ENCODE measurements around the gene SGSM1. TPM values are rescaled to one million over a fixed set of nuclear protein-coding genes. Genes with fewer than 3 reads are reported as not detected.

The SGSM1 gene
- polyA plus RNA-seq, 3 donors: not detected

DNA sequence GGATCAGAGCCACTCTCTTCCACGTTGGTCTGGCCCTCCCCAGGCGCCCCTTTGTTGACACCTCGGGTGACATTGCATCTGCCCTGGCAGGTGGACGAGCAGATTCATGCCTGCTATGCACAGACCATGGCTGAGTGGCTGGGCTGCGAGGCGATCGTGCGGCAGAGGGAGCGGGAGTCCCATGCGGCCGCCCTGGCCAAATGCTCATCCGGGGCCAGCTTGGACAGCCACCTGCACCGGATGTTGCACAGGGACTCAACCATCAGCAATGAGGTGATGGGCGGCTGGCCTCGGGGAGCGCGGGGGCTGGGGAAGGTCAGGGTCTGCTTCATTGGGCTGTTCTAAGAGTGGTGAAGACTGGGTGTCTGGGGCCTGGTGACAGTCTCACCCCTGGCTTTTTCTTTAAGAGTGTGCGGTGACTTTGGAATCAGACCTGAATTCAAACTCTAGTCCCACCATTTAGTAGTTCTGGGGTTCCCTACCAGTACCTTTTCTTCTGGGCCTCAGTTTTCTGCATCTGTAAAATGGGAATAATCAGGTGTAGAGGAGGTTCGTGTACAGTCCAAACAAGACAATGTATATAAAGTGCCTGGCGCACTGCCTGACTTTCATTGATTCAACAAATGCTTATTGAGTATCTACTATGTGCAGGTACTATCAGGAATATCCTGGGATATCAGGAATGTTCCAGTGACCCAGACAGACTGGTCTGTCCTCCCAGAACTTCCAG, 87.5 kb downstream of the SGSM1 start:
- no peak overlapping the region for H3K27ac Mint-ChIP-seq
- Histone ChIP-seq H3K4me1 (ENCODE audit: control insufficient read depth in 1 of 2, insufficient read depth in 2 of 2, low read length in 2 of 2) (peaks cover 4% of the 10 kb centered on the region in 2 donors), H4K20me1 (ENCODE audit: insufficient read depth, low read length) (no peaks in the 10 kb centered on the region), H3K9ac (ENCODE audit: insufficient read depth, low read length, poor library complexity, severe bottlenecking) (no peak overlapping the region), H3K9me3 (replicated peaks in 1 of 2; ENCODE audit: control insufficient read depth in 1 of 2, insufficient read depth in 1 of 2, low read length in 2 of 2) (no peaks in the 10 kb centered on the region), H3K27me3 (ENCODE audit: control insufficient read depth in 2 of 2, insufficient read depth in 2 of 2, low read length in 2 of 2) (no peaks in the 10 kb centered on the region), H3K4me2 (replicated peaks; ENCODE audit: extremely low read depth, low read length, poor library complexity, severe bottlenecking) (no peak overlapping the region), H2AFZ (ENCODE audit: insufficient read depth, low read depth, low read length, poor library complexity, severe bottlenecking) (no peak overlapping the region), H3K79me2 (ENCODE audit: insufficient read depth, low read length) (no peaks in the 10 kb centered on the region), H3K27ac (ENCODE audit: low read depth in 1 of 2, low read length in 2 of 2) (no peak overlapping the region), H3K4me3 (replicated peaks in 1 of 3; ENCODE audit: low read depth in 2 of 3, low read length in 3 of 3) (no peak overlapping the region), H3K36me3 (replicated peaks in 1 of 2; ENCODE audit: control insufficient read depth in 1 of 2, insufficient read depth in 2 of 2, low read length in 2 of 2) (no peaks in the 10 kb centered on the region)
- DNase-seq: no peak
- no peaks in the 10 kb centered on the region for H3K9me3 Mint-ChIP-seq
- H3K27me3 Mint-ChIP-seq (ENCODE audit: low read depth in 3 of 3): peaks cover 0 to 8% (median 5%) of the 10 kb centered on the region in 3 donors
- no peaks in the 10 kb centered on the region for H3K36me3 Mint-ChIP-seq
- no peak overlapping the region for H3K4me3 Mint-ChIP-seq
- intact Hi-C loops (cut with micrococcal nuclease): no loop called here
- TF ChIP-seq, protein P1, sequence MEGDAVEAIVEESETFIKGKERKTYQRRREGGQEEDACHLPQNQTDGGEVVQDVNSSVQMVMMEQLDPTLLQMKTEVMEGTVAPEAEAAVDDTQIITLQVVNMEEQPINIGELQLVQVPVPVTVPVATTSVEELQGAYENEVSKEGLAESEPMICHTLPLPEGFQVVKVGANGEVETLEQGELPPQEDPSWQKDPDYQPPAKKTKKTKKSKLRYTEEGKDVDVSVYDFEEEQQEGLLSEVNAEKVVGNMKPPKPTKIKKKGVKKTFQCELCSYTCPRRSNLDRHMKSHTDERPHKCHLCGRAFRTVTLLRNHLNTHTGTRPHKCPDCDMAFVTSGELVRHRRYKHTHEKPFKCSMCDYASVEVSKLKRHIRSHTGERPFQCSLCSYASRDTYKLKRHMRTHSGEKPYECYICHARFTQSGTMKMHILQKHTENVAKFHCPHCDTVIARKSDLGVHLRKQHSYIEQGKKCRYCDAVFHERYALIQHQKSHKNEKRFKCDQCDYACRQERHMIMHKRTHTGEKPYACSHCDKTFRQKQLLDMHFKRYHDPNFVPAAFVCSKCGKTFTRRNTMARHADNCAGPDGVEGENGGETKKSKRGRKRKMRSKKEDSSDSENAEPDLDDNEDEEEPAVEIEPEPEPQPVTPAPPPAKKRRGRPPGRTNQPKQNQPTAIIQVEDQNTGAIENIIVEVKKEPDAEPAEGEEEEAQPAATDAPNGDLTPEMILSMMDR (IDR thresholded peaks at IDR 0.05): no peak
- H3K4me1 Mint-ChIP-seq: peaks cover 13% of the 10 kb centered on the region
- 95% methylated on average over 14 of the region's 20 CpGs for WGBS (ENCODE audit: insufficient coverage)

DNA sequence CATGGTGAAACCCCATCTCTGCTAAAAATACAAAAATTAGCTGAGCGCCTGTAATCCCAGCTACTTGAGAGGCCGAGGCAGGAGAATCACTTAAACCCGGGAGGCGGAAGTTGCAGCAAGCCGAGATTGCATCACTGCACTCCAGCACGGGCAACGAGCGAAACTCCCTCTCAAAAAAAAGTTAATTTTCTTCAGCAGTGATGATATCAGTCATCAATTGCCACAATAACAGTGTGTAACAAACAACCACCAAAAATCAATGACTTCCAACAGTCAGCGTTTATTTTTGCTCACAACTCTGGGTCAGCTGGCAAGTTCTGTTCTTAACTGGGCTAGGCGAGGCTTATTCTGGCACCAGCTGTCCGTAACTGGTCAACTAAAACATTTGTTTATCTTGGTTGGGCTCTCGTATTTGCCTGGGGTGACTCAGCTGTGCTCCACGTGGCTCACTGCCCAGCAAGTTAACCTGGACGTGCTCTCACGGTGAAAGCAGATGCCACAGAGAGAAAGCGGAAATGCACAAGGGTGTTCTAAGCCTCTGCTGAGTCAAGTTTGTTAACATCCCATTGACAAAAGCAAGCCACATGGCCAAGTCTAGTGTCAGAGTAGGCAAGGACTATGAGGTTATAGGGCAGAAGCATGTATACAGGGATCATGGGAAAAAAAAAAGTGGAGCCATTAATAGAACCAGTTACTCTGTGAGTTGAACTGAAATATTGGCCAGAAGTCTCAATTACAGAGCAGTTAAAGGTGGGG, 88.4 kb downstream of the SGSM1 start:
- Mint-ChIP-seq H3K27me3 (ENCODE audit: low read depth in 3 of 3) (peaks cover 0 to 8% (median 5%) of the 10 kb centered on the region in 3 donors), H3K36me3 (no peaks in the 10 kb centered on the region), H3K9me3 (no peaks in the 10 kb centered on the region), H3K4me3 (peak overlapping the region in 1 of 2 donors; percentile 77), H3K4me1 (peaks cover 13% of the 10 kb centered on the region), H3K27ac (peak overlapping the region in 2 of 7 donors; percentile 22 to 82)
- Histone ChIP-seq H3K27me3 (ENCODE audit: control insufficient read depth in 2 of 2, insufficient read depth in 2 of 2, low read length in 2 of 2) (no peaks in the 10 kb centered on the region), H3K4me2 (replicated peaks; ENCODE audit: extremely low read depth, low read length, poor library complexity, severe bottlenecking) (peak overlapping the region; percentile 41), H3K4me3 (replicated peaks in 1 of 3; ENCODE audit: low read depth in 2 of 3, low read length in 3 of 3) (peak overlapping the region in 1 of 3 experiments; percentile 28), H2AFZ (ENCODE audit: insufficient read depth, low read depth, low read length, poor library complexity, severe bottlenecking) (no peak overlapping the region), H3K4me1 (ENCODE audit: control insufficient read depth in 1 of 2, insufficient read depth in 2 of 2, low read length in 2 of 2) (peaks cover 4% of the 10 kb centered on the region in 2 donors), H3K36me3 (replicated peaks in 1 of 2; ENCODE audit: control insufficient read depth in 1 of 2, insufficient read depth in 2 of 2, low read length in 2 of 2) (no peaks in the 10 kb centered on the region), H3K79me2 (ENCODE audit: insufficient read depth, low read length) (no peaks in the 10 kb centered on the region), H3K9ac (ENCODE audit: insufficient read depth, low read length, poor library complexity, severe bottlenecking) (no peak overlapping the region), H4K20me1 (ENCODE audit: insufficient read depth, low read length) (no peaks in the 10 kb centered on the region), H3K9me3 (replicated peaks in 1 of 2; ENCODE audit: control insufficient read depth in 1 of 2, insufficient read depth in 1 of 2, low read length in 2 of 2) (no peaks in the 10 kb centered on the region), H3K27ac (ENCODE audit: low read depth in 1 of 2, low read length in 2 of 2) (peak overlapping the region in 1 of 2 donors; percentile 14)
- intact Hi-C loops (cut with micrococcal nuclease): no loop called here
- DNase-seq: peak; percentile 7 to 14 (median 12)
- TF ChIP-seq, protein P1 (IDR thresholded peaks at IDR 0.05): no peak
- 45% methylated on average over 15 of the region's 16 CpGs for WGBS (ENCODE audit: insufficient coverage)

Measured in CD14-positive monocyte (primary cell).